GM20000 (cell line): Measurements from ENCODE around the gene AVL9.
"Not testable (repeated sequence)": the region's sequence is repeated elsewhere in the genome, so short reads cannot be mapped to it uniquely, and the experiment has no call there.

Source experiments
- DNase-seq: peaks from one replicate; pipeline ENCODE4 v3.0.0; 2012; ENCODE audit warnings: low spot score
- CTCF ChIP-seq: IDR thresholded peaks from 2 replicates; pipeline ENCODE4 v1.5.1; 2012; ENCODE audit warnings: mild to moderate bottlenecking, control low read depth; ENCODE audit errors: extremely low read depth, missing control alignments

The AVL9 gene

GRCh38 chr7:32618470-32618869 lies 123.2 kb downstream of the AVL9 start:
- no peak for TF ChIP-seq CTCF
- DNase-seq: no peak

DNA sequence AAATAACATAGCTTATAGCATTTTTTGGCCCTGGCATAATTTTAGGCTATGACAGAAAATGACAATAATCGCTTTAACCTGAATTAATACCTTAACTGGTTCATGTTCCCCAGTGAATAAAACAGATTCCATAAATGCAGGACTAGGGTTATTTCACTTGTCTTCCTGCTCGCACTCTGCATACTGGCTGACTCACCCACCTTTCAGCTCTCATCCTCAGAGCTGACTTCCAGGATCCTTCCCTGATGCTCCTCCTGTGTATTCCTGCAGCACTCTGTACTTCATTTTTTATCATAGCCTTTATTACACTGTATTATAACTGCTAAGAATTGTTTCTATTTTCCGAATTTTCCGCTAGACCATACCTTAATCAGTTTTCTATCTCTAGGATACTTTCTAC lies 123.7 kb downstream of the AVL9 start:
- no peak for DNase-seq
- no peak for TF ChIP-seq CTCF

DNA sequence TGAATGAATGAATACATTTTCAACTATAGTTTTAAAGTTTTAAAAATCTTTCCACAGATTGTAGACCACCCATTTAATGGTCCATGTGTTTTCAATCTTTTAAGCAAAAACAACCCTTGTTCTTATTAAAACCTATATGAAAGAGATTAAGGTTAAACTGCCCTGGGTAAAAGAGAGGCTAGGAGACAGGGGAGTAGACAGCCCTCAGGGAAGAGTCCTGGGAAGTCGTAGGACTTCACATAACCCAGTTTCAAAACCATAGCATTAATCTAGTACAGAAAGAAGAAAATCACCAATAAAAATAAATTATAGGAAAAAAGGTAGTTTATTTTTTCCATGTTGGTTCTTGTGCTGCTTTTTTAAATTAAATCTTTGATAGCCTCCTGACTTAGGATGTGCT lies 124.1 kb downstream of the AVL9 start:
- DNase-seq: not testable (repeated sequence)

GRCh38 chr7:32631021-32631420 lies 135.7 kb downstream of the AVL9 start:
- no peak for TF ChIP-seq CTCF
- DNase-seq: no peak

- not testable (repeated sequence) for DNase-seq
Observed at GRCh38 chr7:32631590-32632497, 136.6 kb downstream of the AVL9 start.

DNA sequence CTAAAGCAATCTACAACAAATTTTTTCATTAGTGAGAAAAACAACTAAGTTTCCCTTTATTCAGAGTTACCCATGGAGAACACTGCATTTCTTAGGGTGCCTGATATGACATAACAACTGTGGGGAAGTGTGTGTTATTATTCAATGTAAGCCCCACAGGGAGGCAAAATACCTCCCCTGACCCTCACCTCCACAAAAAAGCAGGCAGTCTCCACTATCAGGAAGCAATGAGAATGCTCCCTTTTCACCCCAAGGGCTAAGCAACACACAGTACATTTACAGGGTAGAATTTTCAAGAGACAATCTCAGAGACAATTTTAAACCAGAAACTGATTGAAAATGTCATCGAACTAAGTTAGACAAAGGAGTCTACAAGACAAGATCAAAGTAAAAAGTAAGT lies 138.2 kb downstream of the AVL9 start:
- DNase-seq: not testable (repeated sequence)

- DNase-seq: not testable (repeated sequence)
Observed at GRCh38 chr7:32634798-32635393, 139.6 kb downstream of the AVL9 start.

GRCh38 chr7:32636725-32637462 lies 141.6 kb downstream of the AVL9 start:
- DNase-seq: not testable (repeated sequence)

GRCh38 chr7:32637611-32638010 lies 142.3 kb downstream of the AVL9 start:
- not testable (repeated sequence) for DNase-seq
